GM21381 (cell line): ENCODE results near the gene SLC19A2.
"Not testable (repeated sequence)": the region's sequence is repeated elsewhere in the genome, so short reads cannot be mapped to it uniquely, and the experiment has no call there.

ENCODE experiments used
- ATAC-seq: cut with Tn5 transposase; IDR thresholded peaks from one replicate; pipeline ENCODE4 v1.9.1; 2021; ENCODE audit warnings: mild to moderate bottlenecking, moderate library complexity; ENCODE audit not compliant: unreplicated experiment

SLC19A2 gene

DNA sequence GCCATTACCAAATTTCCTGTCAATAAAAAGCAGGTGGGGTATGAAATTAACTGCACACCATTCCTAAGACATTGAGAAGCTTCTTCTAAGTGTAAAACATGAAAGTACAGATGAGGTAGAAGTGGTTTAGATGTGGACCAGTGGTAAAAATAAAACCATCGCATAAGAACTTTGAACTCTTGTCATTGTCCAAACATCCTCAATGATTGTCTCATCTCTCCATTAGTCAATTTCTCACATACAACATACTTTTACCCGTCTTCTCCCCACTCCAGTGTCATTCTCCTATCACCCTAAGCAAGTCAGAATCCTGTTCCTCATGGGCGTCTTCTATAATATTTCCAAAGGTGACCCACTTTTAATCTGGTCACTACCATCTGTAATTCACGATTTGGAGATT, 24.3 kb upstream of the SLC19A2 start:
- no peak for ATAC-seq

DNA sequence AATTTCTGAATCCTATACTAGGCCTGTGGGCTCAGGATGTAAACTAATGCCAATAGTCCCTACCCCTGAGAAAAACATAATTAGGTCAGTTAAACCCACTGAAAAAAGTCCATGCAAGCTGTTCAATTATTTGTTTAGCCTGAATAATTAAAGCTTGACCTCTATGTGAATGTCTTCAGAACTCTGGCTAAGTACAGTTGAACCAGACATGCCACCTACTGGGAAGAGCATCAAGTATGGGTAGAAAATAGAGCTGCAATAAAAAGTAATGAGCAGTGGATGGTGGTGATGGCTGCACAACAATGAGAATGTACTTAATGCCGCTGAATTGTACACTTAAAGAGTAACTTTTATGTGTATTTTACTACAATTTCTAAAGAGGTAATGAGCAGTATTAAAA, 23.6 kb upstream of the SLC19A2 start:
- ATAC-seq: no peak

DNA sequence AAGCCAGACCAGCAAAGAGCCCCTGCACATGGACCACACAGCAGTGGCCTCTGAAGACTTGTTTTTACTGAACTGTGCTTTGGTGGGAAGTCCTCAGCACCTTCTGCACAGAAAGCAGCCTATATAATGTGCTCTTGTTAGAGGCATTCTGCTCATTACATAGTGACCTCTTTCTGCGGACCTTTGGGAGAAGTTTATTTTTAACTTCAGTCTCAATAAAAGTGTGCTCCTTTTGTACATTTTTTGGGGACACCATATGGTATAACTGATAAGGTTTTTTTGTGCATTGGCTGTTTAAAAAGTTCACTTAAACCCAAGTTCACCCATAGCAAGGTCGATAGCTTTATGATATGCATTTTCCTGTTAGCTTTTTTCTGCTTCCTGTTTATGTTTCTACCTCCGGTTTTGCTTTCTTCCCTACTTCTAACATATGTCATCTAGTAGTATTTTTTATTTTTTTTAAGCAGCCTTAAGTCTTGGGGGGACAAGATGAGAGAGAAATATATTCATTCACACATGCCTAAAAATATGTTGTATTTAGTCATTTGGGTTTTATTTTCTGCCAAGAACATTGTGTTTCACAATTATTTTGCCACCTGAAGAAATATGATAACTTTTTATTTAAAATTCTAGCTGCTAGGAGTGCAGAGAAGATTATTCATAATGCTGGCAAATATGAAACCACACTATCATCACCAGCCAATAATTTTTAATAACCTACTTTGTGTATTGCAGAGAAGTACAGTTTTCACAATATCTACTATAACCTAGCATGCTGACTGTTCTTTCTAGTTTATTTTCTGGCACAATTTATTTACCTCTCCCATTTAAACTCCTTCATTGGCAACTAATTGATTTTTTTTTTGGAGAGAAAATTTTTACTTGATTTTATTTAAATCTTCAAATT, 22.9 kb upstream of the SLC19A2 start:
- no peak for ATAC-seq

DNA sequence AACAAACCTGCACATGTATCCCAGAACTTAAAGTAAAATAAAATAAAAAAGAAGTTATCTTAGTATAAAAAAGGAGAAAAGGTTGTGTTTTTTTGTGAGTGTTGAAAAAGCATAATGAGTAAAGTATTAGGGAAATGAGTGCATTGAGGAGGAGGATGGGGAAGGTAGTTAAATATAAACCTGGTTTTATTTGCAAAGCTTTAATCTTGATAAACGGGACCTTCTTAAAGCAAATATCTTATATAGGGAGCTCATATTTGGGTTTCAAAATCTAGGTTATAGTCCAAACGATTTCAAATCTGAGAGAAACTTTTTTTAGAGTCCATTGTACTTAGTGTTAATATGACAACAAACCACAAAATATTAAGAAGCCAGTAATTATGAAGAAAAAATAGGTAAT, 21.7 kb upstream of the SLC19A2 start:
- no peak for ATAC-seq

GRCh38 chr1:169503601-169504000, 17.9 kb upstream of the SLC19A2 start:
- not testable (repeated sequence) for ATAC-seq

DNA sequence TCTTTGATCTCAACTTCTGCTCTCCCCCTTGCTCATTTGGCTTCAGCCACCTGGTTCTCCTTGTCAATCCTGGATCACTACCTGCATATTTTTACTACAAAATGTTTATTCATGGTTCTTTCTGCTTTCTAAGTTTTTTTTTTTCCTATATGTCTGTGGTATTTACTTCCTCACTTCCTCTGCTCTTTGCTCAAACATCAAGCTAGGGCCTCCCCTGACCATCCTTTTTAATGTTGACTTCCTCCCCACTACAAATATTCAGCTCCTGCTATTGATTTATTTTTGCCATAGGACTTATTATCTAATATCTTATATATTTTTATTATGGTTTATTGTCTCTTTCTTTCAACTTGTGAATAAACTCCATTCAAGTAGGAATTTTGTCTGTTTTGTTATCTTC, 14.1 kb upstream of the SLC19A2 start:
- ATAC-seq: no peak

DNA sequence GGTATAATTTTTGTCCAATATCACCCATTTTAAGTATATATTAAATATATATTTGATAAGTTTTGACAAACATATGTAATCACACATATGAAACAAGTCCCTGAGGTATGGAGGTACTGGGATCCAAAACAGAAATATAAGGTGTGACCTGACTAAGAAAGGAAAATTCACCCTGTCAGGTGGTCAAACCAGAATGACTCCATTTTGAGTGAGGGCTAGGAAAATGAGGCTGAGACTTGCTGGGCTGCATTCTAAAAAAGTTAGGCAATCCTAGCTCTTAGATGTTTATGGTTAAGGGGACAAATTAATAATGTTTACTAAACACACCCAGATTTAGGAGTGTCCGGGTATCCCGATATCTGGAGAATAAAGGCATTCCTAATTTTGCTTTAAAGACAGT, 11.6 kb upstream of the SLC19A2 start:
- ATAC-seq: no peak

DNA sequence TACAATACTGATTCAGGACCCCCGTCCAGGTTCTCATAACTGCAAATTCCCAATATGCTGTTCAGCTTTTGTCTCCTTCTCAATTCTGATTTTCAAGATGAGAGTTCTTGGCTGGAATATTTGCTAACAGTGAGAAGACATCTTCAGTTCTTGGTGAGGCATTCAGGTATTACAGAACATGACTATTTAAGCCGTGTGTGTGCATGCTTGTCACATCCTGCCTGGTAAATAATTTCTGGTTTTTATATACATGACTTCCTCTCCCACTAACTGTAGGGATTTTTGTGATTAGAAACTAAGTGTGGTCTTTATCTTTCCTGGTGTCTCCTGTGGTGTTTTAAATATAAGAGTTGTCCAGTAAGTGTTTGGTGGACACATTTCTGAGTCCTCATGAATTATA, 10.2 kb upstream of the SLC19A2 start:
- ATAC-seq: no peak

DNA sequence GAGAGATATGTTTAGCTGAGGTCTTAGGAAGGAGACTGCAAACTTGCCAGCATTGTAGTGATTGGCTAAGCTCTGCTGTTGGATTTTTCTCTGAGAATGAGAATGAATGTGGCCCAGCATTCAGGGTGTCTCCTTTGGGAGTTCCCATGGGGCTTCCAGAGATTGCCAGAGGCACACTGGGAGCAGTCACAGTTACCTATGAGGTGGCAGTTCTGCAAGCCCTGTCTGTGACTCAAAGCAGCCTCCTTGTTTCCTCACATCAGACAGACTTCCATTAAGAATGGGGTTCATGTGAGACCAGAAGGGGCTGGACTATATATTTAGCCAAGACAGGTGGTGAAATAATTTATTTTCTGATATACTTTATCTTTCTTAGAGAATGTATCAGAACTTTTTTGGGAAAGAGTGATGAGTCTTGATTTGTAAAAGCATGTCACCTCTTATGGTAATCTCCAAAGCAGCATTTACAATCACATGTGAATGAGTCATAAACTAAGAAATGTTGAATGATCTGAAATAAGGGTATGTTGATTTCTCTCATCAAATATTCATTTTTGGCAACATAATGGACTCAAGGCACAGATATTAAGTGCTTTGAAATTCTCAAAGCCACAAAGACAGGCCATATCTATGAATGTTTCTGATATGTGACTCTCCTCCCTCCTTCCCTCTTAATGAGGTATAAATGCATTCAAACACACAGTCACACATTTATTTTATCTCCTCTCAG, 9.5 kb upstream of the SLC19A2 start:
- ATAC-seq: no peak

- no peak for ATAC-seq
Observed at GRCh38 chr1:169494343-169494742, 8.6 kb upstream of the SLC19A2 start.

DNA sequence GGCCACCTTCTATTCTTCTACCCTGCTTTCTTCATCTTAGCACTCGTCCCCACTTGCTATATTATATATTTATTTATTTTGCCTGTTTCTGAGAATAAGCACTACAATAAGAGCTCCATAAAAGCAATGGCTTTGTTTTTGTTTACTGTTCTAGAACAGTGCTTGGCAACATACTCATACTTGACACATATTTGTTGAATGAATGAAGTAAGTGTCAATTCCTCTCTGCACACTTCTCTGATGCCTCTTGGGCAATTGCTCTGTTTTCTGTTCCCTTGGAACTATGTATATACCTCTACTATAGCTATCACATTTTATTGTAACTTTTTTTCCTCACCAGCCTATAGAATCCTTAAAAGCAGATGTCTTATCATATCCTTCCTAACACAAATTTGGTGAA, 7.5 kb upstream of the SLC19A2 start:
- ATAC-seq: no peak

DNA sequence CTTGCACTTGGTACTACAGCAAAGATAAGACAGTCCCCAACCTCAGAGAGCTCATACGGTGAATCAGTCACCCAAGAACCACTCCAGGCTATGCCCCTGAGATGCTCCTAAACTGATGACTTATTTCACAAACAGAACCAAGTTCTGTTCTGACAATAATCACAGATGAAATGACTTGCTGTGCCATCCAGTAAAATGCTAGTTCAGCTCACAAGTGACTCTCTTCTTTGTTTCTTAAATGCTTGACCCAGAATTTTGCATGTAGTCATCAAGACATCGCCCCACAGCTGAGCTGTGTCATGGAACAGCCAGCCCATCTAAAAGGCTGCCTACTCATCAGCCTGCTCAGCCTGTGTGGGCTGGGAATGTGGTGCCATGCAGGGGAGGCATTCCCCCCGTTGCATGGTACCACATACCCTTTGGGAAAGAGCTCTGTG, 6.1 kb upstream of the SLC19A2 start:
- peak; percentile 52 for ATAC-seq

GRCh38 chr1:169488157-169488556, 2.4 kb upstream of the SLC19A2 start:
- no peak for ATAC-seq

- no peak for ATAC-seq
Observed at GRCh38 chr1:169487561-169487960, 1.8 kb upstream of the SLC19A2 start.

- no peak for ATAC-seq
Observed at GRCh38 chr1:169487133-169487532, 1.4 kb upstream of the SLC19A2 start.

GRCh38 chr1:169486281-169487051, 722 bp upstream of the SLC19A2 start:
- ATAC-seq: no peak

DNA sequence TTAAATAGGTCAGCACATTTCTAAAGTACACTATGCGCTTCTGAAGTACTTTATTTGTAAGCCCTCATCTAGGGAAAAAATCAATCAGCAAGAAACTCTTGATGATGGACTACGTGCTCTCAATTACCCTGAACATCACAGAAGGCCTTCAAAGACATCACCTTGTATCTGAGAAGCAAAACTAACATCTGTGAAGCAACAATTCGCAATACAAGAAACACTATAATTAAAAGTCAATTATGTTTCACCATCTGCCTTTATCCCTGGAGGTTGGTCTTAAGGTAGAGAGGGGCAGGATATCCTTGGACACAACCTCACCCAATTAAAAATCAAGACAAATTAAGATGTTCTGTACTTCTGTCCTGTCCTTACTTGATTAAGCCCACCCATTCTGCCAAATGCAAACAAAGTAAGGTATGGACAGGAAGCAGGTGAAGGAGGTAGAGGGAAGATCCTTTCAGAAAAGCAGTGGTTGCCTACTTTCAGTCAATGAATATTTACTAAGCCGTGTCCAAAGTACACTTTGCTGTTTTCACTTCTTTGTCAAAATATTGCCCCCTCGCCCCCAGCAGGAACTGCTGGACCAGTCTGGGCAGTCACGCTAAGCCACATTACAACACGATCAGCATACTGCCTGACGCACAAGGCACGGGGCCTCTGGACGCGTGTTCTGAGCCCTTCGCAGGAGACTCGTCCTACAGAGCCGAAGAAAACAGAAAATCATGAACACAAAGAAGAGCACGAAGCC, 887 bp downstream of the SLC19A2 start:
- peak; percentile 12 for ATAC-seq

GRCh38 chr1:169484101-169484500, 1.6 kb downstream of the SLC19A2 start:
- ATAC-seq: no peak

DNA sequence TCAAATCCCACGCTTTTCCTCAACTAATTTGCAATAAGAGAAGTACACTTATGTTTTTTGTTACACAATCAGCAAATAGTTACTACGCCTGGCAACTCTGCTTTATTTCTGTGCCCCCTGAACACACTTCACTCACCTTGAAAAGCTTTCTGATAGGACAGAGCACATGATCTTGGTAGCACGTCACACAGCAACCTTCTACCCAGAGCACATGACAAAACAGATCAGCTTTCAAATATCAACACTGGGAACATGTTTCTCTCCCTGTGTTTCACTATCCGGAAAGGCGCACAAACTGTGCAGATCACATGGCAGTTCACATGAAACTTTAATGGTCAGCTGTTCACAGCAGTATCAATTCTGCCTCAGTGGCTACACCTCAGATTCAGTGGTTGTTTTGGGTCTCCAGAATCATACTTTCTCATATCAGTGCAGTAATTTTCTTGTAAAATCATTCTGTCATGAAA, 2.2 kb downstream of the SLC19A2 start:
- ATAC-seq: no peak

- no peak for ATAC-seq
Observed at GRCh38 chr1:169479363-169480066, 6.2 kb downstream of the SLC19A2 start.
